ENCODE data around the gene FBXL7.

Gene FBXL7

DNA sequence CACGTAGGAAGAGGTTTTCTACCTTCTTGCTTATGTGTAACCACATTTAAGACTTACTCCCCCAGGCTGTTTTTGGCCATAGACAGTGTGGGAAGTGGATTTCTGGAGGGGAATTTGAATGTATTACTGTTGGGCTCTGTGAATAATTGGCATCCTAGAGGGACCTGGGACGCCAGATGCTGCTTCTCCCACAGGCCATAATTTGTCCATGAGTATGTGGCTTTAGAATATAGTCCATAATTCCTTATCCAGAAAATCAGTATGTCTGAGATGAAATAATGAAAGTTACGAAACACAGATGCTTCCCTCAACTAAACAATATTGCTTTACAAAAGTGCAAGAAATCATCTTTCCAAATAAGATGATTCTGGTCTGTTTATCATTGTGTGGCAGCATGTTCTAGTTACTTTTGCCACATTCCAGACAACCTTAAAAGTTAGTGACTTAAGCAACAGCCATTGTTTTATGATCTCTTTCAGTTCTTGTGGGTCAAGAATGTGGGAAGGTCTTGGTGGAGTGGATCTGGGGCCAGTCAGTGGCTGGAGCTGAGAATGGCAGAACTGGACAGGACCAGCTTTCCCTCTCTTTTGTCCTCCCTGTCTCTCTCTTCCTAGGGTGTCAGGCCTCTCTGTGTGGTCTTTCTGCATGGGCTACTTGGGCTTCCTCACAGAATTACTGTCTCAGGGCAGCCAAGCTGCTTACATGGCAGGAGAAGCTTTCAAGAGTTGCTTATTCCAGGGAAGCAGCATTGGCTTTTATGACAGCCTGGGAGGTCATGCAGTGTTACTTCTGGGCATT, 79.4 kb downstream of the FBXL7 start:
- no peak for DNase-seq (ENCODE audit: low read depth)

DNA sequence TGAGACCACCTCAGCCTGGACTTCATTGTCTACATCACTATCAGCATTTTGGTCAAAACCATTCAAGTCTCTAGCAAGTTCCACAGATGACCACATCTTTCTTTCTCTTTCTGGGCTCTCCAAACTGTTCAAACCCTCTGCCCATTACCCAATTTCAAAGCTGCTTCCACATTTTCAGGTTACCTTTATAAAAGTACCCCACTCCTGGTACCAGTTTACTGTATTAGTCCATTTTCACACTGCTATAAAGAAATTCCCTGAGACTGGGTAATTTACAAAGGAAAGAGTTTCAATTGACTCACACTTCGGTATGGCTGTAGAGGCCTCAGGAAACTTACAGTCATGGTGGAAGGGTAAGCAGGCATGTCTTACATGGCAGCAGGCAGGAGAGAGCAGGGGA, 84.5 kb downstream of the FBXL7 start:
- no peak for DNase-seq (ENCODE audit: low read depth)

DNA sequence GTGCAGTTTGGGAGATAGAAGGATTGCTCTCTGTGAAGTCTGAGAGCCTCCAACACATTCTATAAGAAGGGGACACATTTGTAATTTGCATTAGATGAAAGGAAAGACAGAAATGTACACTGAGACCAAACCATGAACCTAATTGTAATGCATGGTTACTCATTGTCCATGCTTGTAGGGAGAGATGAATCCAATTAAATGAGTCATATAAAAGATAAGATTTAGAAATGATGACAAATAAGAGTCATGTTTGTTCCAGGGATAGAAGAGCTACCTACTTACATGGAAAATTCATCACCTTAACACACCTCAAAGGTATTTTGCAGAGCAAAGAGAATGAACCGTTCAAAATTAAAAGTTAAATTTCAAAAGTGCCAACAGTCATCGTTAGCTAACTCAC, 85.1 kb downstream of the FBXL7 start:
- no peak for DNase-seq (ENCODE audit: low read depth)

DNA sequence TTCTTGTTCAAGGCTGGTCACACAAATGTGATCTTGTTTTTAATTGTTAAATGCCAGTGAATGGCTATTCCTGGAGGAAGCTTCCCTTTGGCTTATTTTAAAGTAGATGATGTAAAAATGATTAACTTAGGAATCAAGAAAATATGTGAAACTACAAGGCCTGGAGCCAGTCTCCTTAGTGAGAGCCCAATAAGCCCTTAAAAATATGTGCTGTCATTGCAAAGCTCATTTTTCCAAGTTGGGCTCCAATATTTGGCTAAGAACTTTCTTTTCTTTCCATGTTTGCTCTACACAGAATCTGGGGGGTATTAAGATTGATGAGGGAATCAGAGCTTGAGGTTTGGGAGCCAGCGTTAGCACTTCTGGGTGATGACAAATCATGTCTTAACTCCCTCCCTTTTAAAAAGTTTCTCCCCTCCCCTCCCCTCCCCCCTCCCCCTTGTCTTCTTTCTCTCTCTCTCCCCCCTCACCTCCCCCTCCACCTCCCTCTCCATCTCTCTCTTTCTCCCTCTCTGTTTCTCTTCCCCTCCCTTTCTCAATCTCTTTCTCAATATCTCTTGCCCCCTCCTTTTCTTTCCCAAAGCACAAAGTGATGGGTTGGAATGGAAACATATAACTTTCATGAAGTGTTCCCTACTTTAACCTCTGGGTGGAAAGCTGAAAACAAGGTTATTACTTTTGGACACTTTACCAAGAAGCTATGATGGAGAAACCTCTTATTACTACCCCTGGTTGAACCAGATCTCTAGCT, 86.0 kb downstream of the FBXL7 start:
- DNase-seq (ENCODE audit: low read depth), result no peak

DNA sequence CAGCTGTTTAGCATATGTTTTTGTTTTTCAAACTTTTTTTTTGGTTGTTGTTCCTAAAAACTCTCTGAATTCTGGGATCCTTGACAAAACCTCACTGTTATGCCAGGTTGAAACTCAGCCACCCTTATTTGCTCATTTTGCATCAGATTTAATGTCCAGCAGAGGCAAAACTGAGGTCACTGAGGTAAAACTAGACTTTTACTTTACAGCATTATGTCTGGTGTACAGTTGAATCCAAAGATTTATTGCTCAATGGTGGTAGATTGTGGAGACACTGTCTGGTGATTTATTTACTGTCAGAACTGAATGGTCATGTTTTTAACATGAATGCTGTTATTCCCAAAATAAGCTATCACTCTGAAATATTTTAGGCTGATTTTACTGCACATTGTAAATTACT, 87.9 kb downstream of the FBXL7 start:
- no peak for DNase-seq (ENCODE audit: low read depth)

DNA sequence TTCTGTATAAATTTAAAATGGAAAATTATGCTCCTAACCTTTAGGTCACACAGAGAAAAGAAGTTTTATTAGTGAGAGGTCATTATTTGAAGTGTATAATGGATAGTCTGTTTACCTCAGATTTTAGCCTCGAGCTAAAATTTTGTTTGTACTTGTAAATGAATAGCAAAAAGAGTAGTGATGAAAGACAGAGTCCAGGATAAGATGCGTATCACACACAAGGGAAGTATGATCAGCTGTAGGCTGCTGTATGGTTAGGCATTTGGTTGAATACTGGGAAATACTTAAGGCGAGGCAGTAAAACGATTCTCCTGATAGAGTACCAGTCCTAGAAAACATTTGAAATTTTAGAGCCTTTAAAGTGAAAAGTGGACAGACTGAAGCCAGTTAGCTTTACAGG, 92.7 kb downstream of the FBXL7 start:
- DNase-seq (ENCODE audit: low read depth), result no peak

DNA sequence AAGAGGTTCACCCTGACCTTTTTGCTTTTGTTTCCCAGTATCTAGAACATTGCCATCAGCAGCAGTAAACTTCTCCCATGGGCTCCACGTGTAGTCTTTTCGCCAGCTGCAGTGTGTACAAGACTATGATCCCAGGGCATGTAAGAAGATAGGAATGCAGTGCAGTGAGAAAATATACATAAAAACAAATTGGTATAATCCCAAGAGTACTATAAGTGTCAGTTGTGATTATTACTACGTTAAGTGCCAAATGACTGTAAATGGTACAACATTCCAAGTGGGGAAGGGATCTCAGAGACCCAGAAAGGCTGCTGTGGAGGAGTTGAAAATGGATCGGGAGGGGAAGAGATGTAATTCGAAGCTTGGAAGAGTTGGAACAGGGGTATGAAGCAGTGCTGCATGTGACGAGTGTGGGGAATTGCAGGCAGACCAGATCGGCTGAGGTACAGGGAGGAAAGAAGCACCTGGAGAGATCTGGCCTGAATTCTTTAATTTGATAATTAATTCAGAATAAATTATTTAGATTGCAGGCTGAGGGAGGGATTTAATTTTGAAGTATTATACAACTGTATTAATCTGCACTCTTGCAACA, 95.1 kb downstream of the FBXL7 start:
- no peak for DNase-seq (ENCODE audit: low read depth)

DNA sequence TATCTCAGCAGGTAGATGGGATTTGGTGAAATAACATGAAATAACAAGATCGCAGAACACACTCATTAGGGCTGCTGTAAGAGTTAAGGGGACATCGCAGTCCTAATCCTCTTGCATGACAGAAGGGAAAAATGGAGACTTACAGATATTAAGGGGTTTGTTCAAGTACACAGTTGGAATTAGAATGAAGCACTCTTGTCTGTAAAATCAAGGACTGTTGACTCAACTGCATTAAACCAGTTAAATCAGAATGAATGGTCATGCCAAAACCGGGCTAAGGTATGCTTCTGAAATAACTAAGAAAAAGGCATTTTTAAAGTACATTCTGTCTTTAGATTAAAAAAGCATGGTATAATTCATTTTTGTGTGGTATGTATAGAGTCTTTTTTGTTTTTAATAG, 95.9 kb downstream of the FBXL7 start:
- DNase-seq (ENCODE audit: low read depth), result no peak

DNA sequence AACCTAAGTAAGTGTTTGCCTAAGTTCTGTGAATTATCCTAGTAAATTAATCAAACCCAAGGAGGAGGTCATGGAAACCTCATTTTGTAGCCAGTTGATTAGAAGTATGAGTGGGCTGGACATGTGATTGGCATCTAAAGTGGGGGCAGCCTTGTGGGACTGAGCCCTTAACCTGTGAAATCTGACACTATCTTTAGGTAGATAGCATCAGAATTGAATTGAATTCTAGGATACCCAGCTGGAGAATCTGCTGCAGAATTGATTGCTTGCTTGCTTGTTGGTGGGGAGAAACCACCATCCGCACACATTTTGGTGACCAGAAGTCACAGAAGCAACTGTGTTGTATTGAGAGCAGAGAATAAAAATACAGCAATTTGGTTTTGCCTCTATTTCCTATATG, 97.0 kb downstream of the FBXL7 start:
- no peak for DNase-seq (ENCODE audit: low read depth)

DNA sequence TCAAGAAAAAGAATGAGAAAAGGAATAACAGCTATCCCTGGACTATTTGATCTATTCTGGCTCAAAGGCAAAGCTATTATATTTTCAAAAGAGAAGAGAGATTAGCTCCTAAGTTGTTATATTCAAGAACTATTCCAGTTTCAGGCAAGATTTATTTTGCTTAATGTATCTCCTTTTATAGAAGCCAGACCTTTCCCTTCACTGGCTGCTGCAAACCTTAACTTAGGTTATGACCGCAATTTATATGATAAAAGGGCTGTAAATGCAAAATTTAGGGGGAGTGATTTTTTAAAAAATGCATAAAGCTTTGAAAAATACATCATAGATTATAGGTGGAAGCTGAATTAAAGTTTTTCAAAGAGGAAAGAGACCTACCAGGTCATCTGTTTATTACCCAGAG, 97.8 kb downstream of the FBXL7 start:
- no peak for DNase-seq (ENCODE audit: low read depth)

DNA sequence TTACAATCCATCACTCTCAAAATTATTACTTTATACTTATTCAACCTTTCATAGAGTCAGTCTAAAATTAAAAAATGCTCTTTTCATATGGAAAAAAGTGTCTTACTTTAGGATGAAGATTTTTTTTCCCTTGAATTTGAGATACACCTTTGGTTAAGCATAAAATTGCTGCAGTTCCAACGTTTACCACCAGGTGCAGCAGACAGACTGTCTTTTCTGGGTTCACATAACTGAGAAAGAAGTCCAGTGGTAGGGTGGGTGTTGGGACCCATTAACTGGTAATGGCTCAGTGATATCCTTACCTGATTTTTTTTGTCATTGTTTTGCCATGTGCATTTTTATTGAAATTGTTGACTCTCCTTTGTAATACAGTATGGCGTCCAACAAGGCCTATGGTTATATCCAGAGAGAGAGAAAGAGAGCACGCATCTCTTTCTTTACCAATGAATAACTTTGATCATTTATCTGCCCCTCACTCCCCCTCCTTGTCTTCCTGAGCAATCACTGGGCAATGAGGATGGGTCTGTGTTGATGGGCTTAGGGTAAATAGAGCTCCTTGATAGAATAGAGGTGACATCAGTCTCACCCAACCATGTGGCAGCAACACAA, 98.4 kb downstream of the FBXL7 start:
- DNase-seq (ENCODE audit: low read depth), result no peak

DNA sequence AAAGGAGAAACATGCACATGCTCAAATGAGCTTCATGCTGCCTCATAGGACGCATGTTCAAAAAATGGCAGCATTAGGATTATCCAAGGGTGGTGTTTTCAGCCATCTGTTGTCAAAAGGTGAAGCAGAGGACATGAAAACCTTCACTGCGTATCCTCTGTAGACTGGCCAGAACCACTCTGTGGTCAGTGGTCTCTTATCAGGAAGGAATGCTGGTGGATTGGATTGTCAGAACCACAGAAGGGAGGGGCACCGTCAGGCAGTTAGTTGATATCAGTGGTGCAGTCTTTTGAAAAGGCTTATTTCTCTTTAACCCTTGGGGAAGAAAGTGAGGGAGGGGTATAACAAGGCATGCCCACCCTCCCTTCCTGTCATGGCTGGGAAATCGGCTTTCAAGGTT, 100.1 kb downstream of the FBXL7 start:
- DNase-seq (ENCODE audit: low read depth), result no peak

DNA sequence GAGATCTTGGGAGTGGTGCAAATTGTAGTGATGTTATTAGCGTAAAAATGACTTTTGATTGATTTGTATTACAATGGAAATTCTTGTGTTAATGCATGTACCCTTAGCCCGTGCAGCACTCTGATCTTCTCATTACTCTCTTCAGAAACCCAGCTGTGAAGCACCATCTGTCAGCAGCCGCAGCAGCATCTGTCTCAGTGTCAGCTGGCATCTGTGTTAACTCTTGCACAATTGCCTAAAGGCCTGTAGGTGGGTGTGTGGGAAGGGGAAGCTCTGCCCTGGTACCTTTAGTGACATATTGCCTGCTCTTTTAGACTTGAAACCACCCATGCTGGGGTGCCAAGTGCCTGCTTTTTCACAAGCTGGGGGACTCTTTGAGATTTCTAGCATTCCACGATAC, 101.3 kb downstream of the FBXL7 start:
- DNase-seq (ENCODE audit: low read depth), result no peak

DNA sequence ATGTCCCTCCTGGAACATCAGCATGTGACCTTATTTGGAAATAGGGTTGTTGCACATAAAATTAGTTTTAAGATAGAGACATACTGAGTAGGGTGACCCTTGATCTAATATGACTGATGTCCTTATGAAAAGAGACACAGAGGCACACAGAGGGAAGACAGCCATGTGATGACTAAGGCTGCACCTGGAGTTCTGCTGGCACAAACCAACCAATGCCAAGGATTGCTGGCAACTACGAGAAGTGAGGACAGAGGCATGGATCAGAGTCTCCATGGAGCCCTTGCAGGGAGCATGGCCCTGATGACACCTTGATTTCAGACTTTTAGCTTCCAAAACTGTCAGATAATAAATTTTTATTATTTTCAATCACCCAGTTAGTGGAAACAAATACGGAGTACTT, 101.9 kb downstream of the FBXL7 start:
- DNase-seq (ENCODE audit: low read depth), result no peak

DNA sequence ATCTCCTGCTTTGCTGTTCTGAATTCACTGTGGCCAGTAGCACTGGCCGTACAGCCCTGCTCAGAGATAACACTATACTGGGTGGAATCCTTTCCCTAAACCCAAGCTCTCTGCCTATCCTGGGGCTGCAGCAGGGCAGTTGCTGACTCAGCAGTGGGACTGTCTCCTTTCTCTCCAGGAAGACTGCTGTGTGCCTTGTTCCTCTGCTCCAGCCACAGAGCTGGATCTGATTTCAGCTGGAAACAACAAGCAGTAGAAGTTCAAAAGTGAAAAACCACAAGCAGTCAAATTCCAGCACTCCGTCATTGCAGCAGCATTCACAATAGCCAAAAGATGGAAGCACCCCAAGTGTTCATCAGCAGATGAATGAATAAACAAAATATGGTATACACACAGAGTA, 105.0 kb downstream of the FBXL7 start:
- no peak for DNase-seq (ENCODE audit: low read depth)

DNA sequence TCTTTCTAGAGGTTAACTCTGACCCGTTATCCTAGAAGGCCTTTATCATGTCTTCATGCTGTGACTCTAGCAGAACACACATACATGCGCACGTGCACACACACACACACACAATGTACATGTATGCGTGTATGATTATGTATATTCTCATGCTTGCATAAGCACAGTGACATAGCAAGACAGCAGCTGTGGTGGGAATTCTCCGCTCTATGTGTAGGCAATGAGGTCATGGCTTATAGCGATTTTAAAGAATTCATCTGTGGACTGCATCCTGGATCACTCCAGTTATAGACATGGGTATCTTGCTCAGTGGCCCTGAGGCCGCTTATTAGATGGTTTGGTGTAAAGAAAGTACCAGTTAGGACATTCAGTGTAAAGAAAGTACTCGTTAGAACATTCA, 106.2 kb downstream of the FBXL7 start:
- DNase-seq (ENCODE audit: low read depth), result no peak

DNA sequence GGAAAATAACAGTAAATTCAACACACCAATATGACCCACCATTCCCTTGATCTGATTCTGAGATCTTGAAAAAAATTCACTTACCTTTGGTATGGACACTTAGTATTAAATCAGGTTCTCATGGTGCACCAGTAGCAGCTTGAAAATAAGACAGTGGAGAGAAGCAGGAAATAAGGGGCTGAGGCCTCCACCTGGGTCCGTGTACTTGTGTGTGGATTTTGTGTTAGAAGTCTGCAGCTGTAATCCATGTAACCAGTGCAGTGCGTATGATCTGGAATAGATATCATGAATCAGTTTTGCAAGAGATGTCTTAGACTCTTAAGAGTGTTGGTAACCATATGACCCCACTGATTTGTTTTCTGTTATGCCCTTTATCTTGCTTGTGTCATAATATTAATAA, 107.1 kb downstream of the FBXL7 start:
- no peak for DNase-seq (ENCODE audit: low read depth)

DNA sequence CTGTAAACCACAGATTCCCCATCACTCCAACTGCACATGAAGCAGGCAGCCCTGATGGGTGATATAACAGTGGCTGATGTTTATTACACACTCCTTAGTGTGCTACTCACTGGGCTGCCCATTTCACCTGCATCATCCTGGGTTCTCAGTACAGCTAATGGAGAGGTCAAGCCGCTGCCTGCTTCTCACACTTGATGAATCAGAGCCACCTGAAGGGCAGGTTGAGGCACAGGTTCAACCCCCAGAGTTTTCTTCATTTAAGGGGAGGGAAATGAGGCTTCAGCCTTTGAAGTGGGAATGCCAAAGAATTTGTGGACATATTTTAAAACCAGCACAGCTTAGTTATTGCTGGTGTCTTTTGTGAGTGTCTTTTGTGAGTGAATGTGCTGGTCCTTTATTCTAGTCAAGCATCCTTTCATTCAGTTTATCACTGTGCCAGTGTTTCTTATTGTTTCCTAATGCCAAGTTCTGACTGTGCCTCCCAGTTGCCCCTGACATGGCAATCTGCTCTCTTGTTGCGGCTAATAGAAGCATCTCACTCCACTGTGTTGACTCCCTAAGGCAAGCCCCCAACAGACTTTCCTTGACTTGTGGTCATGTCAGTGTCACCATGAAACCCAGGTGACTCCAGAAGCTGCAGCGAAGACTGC, 109.2 kb downstream of the FBXL7 start:
- no peak for DNase-seq (ENCODE audit: low read depth)

DNA sequence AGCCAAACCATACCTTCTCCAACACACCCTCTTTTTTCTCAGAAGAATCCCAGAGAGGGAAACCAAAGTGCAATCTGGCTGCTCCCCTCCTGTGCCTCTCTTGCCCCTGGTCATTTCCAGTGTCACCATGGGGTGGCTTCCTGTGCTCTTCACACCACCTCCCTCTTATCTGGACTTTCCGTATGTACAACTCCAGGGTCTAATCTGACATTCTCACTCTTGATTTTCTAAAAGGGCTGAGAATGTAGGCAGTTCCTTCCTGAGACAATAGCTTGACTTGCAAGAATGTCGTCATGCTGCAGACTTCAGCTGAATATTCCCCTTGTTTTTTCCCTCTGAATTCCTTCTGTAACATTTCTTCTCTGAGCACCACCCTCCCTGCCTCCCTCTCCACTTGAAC, 110.2 kb downstream of the FBXL7 start:
- no peak for DNase-seq (ENCODE audit: low read depth)

DNA sequence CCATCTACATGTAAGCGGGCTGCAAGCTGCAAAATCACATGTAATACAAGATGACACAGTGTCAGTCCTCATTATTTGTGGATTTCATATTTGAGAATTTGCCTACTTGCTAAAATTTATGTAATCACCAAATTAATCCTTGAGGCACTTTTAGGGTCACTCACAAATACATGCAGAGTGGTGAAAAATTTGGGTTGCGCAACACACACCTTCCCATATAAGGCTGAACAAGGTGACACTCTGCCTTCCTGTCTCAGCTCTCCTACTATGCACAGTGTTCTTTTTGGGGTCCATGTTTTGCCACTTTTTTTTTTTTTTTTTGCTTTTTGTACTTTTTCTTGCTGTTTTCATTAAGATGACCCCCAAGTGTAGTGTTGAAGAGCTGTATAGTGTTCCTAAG, 111.0 kb downstream of the FBXL7 start:
- DNase-seq (ENCODE audit: low read depth), result no peak

DNA sequence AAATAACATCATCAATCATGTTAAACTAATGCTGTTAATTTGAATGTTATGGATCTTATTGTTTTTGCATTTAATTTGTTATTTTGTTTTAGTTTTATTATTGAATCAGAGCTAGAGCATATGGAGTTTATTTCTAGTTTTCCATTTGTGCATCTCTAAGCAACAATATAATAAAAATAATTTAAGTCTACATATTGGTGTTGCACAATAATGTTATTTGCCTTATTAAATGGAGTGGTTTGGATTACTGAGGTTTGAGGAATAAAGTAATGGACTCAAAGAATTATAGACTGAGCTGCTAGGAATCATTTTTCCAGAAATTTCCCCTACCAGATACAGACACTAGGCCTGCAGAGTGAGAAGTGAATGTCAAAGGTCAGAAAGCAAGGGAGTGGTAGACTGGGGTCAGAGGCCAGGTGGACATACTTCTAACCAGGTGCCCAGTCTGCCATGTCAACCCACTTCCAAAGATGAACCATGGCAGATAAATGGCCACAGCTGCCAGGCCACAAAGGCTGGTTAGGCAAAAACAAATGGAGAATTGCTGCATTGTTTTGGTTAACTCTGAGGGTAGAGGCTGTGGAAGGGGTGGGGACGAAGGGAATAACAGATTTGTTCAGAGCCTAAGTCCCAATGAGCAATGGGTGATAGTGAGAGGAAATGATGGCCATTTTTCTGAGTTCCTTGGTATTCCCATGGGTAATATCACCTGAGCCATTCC, 113.1 kb downstream of the FBXL7 start:
- DNase-seq (ENCODE audit: low read depth), result no peak

DNA sequence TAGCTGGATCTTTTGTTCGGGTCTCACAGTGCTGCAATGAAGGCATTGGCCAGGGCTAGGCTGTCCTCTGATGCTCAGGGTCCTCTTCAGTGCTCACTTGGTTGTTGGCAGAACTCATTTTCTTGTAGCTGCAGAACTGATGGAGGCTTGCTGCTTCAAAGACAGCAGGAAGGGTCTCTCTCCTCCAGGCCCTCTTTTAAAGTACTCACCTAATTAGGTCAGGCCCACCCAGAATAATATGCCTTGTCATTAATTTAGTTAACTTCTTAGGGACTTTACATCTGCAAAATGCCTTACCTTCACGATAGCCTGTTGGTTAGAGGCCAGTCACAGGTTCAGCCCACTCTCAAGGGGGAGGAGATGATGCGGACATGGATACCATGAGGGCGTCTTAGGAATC, 114.7 kb downstream of the FBXL7 start:
- DNase-seq (ENCODE audit: low read depth), result no peak

Data from T follicular helper cell (primary cell).